NCI-H460 (cell line): Measurements from ENCODE around the gene ROBO3. TPM values are rescaled to one million over a fixed set of nuclear protein-coding genes. Genes with fewer than 3 reads are reported as not detected.

ENCODE experiments used
- DNase-seq: peaks from one replicate; pipeline ENCODE4 v3.0.0-alpha.2; 2016; ENCODE audit warnings: low read depth; ENCODE audit errors: extremely low read depth
- total RNA-seq: library from RNA; depleted of rRNA; stranded (reverse); fragments of >200 nt; shearing (Covaris generic); gene quantifications from 2 replicates; pipeline ENCODE4 v1.2.3, GENCODE V29; 2014

ROBO3 gene
- total RNA-seq, 1 experiment from 2014 or later, result 7.9 TPM

DNA sequence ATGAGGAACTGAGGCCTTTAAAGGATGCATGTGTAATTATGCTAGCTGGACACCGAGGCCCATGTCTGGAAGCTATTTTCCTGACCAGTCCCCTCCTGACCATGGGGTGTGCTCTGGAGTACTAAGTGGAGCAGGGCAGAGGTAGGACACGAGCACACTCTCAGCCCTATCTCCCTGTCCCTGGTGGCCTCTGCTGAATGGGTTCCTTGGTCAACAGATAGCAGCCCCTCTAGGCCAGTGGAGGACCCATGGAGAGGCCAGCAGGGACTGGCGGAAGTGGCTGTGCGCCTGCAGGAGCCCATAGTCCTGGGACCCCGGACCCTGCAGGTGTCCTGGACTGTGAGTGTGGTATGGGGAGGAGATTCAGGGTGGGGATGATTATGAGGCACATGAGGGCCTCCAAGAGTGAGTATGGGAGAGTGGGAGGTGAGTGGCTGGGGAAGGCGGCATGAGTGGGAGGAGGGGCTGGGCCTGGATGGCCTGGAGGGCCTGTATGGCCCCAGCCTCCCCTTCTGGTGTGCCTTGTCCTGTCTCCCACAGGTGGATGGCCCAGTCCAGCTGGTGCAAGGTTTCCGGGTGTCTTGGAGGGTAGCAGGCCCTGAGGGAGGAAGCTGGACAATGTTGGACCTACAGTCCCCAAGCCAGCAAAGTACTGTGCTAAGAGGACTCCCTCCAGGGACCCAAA lies 9.5 kb downstream of the ROBO3 start:
- DNase-seq, result no peak

DNA sequence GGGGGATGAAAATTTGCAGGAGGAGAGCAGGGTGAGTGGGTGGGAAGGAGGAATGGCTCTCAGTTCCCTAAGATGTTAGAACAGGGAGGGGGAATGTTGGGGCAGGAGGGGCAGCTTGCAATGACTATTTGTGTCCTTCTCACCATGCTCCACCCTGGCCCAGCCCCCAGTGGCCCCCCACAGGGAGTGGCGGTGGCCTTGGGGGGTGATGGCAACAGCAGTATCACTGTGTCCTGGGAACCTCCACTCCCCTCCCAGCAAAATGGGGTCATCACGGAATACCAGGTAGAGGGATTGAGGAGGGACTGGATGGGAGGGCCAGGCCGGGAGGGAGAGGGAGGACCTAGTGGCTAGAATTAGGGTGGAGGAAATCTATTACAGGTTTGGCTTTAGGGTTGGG lies 10.2 kb downstream of the ROBO3 start:
- DNase-seq, result no peak

DNA sequence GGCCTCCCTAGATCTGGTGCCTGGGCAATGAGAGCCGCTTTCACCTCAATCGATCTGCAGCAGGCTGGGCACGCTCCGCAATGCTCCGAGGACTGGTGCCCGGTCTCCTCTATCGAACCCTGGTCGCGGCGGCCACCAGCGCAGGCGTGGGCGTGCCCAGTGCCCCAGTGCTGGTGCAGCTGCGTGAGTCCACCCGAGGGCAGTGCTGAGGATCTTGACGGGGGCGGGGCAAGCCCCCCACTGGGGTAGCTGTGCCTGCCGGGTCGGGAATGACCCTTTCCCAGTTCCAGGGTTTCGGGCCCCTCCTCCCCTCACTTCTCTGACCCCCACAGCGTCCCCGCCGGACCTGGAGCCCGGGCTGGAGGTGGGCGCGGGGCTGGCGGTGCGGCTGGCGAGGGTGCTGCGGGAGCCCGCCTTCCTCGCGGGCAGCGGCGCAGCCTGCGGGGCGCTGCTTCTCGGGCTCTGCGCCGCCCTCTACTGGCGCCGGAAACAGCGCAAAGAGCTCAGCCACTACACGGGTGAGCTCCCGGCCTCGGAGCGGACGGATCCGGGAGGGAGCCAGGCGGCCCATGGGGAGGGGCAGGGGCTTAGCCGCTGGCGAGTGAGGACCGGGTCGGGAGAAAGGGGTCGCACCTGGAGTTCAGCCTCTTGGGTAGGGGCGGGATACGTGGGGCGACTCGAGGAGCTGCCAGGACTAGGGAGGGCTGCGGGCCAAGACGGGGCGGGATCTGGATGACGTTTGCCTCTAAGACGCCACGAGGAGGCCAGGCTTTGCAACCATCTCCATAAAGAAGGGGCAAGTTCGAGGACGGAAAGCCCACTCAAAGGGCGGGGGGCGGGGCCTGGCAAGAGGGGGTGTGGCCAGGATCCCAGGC lies 10.9 kb downstream of the ROBO3 start:
- DNase-seq, result peak; percentile 74

DNA sequence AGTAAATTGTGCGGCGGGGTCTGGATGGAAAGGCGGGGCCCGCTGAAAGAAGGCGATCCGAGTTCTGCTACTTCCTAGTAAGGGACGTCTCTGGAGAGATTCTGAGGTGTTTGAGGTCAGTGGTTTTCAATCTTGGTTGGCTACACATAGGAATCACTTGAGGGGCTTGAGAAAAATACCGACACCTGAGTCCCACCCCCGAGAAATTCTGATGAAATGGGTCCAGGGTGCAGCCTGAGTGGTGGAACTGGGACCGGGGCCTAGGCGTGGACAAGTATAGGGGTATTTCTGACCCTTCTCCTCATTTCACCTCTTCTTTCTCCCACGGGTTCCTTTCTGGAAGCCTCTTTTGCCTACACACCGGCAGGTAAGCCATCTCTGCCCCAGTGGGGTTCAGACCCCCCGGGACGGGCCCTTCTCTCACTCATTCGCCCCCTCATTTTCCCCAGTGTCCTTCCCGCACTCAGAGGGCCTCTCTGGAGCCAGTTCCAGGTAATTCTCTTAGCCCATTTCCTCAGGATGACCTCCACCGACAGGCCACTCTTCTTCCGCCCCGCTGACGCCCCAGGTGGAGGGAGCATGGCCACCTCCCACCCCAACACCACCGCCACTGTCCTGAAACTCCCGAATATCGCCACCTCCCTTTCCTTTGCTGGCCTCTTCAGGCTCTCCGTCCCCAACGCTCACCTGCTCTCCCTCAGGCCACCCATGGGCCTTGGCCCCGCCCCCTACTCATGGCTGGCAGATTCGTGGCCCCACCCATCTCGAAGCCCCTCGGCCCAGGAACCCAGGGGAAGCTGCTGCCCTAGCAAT lies 11.8 kb downstream of the ROBO3 start:
- DNase-seq, result no peak

DNA sequence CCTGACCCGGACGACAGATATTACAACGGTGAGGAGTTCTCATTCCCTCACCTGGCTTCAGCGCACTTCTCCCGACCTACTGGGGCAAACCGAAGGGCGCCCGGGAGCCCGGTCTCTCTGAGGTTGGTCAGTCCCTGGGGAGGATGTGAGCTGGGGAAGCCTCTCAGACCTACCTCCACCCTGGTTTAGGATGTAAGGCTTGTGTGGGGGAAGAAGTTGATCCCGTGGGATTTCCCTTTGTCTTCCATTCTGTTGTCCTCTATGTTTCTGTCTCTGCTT lies 12.3 kb downstream of the ROBO3 start:
- no peak for DNase-seq

DNA sequence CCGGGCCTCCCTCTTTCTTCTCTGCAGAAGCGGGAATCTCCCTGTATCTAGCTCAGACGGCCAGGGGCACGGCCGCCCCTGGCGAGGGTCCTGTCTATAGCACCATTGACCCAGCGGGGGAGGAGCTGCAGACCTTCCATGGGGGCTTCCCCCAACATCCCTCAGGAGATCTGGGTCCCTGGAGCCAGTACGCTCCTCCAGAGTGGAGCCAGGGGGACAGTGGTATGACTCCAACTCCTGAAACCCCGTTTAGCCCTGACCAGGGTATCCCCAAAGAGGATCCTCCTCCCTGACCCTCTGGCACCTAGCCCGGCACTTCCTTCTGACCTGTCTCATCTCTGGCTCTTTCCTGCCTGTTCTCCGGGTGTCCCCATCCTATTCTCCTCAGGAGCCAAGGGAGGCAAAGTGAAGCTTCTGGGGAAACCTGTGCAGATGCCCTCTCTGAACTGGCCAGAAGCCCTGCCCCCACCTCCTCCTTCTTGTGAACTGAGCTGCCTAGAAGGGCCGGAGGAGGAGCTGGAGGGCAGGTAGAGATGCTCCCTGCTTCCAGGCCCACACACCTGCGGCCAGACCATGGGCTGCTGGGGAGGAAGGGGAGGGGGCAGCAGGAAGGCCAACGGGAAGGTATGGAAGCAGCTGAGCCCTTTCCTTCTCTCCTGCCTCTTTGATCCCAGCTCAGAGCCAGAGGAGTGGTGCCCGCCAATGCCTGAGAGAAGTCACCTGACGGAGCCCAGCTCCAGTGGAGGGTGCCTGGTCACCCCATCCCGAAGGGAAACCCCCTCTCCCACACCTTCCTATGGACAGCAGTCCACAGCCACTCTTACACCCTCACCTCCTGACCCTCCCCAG lies 12.9 kb downstream of the ROBO3 start:
- no peak for DNase-seq

DNA sequence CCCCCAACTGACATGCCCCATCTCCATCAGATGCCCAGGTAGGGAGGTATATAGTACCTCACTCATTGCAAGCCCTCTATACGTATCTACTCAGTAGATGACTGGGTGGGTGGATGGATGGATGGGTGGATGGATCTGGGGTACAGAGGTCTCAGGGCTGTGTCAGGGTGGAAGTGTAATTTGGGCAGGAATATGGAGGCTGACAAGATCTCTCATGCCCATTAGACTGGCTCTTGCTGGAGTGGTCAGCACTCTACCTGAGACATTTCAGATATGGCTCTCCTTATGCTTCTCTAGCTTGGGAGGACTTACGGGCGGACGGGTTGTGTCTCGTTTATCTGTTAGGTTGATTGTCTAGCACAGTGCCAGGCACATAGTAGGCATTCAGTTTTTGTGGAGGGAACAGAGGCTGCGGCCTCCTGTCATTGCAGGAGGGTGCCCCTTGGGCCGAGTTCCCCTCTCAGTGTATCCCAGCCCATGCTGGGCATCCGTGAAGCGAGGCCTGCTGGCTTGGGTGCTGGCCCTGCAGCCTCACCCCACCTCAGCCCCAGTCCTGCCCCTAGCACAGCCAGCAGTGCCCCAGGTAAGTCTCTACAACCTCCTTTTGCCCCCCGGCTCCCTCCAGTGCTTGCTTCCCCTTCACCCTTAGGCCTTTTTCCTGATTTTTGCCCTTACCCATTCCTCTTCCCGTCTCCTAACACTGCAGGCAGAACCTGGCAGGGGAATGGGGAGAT lies 13.7 kb downstream of the ROBO3 start:
- DNase-seq, result no peak

DNA sequence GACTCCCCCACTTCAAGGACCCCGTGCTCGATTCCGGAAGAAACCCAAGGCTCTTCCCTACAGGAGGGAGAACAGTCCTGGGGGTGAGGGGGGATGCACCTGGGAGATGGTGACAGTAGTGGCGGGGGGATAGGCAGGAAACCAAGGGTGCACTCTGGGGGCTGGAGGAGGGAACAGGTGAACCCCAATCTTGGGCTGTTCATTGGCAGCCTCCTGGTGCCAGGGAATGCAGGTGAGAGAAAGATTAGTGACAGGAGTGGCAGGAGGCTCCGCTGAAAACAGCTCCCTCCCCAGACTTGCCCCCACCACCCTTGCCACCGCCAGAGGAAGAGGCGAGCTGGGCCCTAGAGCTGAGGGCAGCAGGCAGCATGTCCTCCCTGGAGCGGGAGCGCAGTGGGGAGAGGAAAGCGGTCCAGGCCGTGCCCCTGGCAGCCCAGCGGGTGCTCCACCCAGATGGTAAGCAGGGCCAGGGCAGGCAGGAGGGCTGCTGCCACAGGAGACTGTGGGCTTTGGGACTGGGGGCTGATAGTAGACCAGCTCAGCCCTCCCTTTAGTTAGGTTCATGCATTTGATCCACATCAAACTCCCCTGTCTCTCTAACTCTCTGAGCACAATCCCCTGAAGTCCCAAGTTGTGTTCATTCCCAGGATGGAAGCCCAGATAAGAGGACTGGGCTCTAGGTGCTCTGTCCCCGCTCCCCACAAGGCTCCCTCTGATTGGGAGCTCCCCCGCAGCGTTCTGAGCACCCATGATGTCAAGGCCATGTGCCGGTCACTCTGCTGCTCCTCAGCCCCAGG lies 14.5 kb downstream of the ROBO3 start:
- no peak for DNase-seq

DNA sequence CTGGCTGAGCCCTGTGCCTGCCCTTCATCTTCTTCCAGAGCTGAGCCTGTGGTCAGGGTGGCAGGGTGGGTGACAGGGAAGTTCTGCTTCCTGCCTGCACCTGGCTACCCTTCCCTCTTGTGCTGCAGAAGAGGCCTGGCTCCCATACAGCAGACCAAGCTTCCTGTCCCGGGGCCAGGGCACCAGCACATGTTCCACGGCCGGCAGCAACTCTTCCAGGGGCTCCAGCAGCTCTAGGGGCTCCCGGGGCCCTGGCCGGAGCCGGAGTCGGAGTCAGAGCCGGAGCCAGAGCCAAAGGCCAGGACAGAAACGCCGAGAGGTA lies 15.0 kb downstream of the ROBO3 start:
- no peak for DNase-seq

DNA sequence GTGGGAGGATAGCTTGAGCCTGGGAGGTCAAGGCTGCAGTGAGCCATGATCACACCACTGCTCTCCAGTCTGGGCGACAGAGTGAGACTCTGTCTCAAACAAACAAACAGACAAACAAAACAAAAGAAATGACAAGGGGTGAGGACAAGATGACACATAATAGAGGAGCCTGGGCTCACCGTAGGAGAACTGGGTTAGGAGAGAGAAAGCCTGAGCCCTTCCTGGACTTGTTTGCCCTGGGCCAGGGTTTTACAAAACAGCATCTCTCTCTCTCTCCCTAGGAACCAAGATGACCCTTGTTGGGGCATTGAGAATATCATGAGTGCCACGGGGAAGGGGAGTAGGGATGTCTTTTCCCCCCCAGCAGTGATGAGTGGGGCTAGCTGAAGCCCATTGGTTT lies 15.7 kb downstream of the ROBO3 start:
- no peak for DNase-seq

DNA sequence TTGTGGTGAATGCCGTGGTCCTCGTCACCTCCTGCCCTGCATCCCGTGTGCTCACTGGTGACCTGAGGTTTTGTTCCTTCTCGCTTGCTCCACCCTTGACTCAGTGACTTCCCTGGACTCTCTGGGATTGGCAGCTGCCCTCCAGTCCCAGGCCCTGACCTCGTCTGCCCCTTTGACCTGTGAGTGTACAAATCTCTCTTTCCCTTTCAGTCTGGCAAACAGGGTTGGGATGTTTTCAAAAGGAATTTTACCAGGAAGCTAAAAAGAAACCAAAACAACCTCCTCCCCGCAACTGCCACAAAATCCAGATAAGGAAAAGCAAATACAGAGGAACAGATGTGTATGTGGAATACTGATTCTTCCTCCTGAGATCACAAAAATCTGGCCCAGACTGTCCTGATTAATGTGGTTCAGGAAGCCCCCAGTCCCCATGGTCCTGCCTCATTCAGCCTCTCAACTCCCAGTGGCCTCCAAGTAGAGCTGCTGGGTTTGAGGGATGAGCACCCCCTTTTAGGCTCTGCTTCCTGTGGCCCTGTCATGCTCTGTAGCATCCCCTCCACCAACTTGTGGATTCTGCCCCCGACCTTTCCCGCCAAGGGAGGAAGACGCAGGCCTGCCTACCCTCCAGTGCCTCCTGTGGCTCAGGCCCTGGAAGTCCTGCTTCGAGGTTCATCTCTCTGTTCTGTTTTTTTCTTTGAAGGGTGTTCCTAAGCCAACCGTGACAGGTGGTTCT lies 17.3 kb downstream of the ROBO3 start:
- DNase-seq, result no peak

DNA sequence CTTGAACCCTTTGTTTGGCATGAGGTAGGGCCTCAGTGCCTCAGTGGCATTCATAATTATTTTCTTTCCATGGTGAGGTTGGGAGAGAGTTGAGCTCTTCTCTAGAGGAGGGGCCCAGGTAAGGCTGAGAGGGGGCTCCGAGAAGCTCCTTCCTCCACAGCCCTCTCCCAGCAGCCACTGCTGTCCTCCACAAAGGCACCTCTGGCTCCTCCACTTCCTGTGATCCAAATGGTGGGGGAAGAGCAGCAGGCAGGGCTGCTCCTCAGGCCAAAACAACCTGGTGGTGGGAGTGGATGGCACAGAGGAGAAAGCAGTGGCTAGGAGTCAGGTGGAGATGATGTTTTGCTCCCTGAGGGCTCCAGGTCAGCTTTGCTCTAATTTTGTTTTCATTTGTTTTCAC lies 19.1 kb downstream of the ROBO3 start:
- no peak for DNase-seq

DNA sequence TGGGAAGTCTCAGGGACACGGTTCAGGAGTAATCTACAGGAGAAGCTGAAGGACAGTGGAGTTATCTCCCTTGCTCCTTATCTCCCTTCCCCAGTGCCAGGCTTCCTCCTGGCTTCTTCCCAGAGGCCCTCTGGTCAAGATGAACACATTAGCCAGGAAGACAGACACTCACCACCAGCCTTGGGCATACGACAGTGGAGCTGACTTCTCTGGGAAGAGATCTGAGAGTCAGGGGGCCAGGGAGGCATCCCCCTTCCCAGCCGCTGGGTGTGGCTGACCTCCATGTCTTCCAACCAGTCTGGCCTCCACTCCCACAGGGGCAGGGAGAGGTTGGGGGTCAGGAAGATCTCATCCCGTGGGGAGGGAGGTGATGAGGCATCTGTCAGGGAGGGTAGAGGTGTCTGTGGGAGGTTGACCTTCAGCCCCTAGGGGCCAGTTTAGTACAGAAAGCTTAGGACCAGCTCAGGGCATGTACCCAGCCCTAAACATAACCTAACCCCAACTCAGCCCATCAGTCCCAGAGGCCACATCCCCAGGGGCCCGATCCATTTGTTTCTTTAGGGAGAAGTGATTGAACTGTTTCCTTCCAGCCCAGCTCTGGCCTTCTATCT lies 19.7 kb downstream of the ROBO3 start:
- no peak for DNase-seq

DNA sequence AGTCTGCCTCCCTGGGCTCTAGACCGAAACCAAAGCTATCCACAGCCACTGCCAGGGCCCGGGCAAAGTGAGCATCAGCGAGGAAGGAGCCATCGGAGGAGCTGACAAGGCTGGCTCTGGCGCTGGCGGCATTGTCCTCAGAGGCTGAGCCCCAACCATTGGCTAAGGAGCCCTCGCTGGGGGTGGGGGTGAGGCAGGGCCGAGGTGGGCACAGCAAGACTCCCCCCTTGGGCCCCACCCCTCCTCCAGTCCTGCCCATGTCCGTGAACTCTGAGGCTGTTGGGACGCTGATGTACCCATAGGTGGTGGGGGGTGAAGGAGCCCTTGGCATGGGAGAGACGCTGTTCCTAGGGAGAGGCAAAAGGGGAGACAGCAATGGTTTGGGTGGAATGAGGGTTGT lies 21.2 kb downstream of the ROBO3 start:
- no peak for DNase-seq

DNA sequence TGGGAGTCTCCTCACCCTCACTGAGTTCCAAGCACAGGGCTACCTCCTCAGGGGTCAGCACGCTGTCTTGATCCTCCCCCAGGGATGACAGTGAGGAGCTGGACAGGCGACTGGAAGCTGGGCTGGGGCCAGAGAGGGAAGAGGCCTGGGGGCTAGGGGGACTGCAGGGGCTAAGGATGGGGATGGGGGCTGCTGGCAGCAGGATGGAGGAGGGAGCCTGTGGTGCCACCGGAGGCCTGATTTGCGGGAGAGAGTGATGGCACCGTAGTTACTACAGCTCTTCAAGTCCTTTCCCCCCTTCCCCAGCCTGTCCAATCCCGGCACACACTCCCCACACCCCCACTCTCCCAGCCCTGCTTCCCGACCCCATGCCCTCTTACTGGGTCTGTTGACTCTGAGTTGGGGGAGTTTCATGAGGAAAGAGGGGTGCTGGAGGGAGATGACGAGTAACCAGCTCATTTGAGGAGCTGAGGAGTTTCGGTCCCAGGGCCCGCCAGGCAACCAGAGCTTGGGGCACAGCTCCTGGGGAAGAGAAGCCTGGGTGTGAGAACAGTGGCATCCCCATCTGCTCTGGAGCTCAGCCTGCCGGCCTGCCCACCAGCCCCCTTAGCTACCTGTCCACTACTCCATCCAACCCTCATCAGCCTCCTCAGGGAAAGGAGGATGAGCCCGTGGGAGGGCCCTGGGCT lies 21.9 kb downstream of the ROBO3 start:
- no peak for DNase-seq

DNA sequence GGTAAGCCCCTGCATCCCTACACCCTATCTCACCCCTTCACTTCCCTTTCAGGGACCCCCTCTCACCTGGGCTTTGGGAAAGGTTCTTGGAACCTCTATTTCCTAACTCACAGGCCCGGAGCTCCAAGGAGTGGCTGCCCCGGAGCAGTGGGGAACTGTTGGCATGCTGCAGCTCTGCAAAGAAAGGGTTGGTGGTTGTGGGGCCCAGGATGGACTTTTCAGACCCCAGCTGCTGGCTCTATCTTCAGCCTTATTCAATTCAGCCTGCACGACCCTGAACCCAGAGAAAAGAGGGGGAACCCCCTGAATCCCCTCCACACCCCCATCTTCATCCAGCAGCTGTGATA lies 22.4 kb downstream of the ROBO3 start:
- no peak for DNase-seq

DNA sequence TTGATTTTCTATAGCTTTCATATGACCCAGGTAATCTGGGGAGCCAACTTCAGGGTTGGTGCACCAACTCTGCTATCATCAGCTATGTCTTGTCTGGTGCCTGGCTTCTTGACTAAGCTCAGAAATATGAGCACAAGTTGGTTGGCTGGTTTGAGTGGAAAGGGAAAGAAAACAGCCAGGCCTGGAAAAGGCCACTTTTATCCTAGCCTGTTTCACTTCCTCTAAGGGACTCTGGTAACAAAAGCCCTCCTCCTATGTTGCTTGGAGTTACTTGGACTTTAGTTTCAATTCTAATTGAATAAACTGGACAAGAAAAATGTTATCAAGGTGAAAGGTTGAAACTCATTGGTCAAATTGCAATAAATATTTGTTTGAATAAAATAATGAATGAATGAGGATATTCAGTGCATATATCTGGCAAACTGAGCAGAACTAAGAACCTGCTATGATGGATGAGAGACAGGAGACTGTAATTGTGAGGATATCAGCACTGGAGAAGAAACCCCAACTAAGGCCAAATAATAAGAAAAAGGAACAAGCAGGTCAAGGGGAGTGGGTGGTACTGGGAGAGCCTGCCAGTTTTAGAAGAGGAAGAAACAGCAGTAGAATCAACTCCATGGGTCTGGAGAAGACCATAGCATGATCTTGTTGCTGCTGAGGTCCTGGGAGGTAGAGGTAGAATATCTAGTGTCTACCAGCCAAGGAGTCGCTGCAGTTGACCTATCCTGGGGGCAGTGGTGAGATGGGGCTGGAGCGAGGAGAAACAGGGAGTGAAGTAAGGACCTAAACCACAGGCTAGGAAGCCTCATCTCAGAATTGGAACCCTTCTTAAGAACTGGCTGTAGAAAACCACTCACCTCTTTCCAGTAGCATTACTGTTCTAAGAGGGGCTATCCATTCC lies 24.2 kb downstream of the ROBO3 start:
- no peak for DNase-seq
